Naive thymus-derived CD8-positive, alpha-beta T cell (primary cell): ENCODE data around the gene TSPAN2. TPM values are rescaled to one million over a fixed set of nuclear protein-coding genes. Genes with fewer than 3 reads are reported as not detected.

Experiments
- ATAC-seq, 2 donors: fragments of 150-1000 bp; cut with Tn5 transposase in 1 of 2; sonication (Bioruptor Pico), chemical (Tn5 transposase) in 1 of 2; 1 replicate in 1 of 2; 2 replicates in 1 of 2; pipeline ENCODE4 v1.10.0; 2021; ENCODE audit warnings: mild to moderate bottlenecking in 2 of 2, moderate library complexity in 2 of 2
- POLR2A ChIA-PET: fragments of 350-600 bp; sonication (Branson Sonifier 250); formaldehyde crosslinking; loops from one replicate; lab custom pipeline; 2021; ENCODE audit warnings: antibody characterized with exemption; lab: Charles Lee
- DNase-seq, 10 donors: peaks; one replicate each; pipeline versions ENCODE4 v3.0.0 to v3.0.0-alpha.2; 2020 to 2022
- H3K27ac Mint-ChIP-seq, 10 donors: one replicate each; pipeline ENCODE4 v1.8.0; 2020 to 2022; ENCODE audit warnings: mild to moderate bottlenecking in 10 of 10, mixed read lengths in 10 of 10, moderate library complexity in 4 of 10, inconsistent platforms in 1 of 10
- H3K27me3 Mint-ChIP-seq, 5 donors: one replicate each; pipeline ENCODE4 v1.8.0; 2021 to 2022; ENCODE audit warnings: mixed read lengths in 5 of 5
- H3K36me3 Mint-ChIP-seq, 3 donors: one replicate each; pipeline ENCODE4 v1.8.0; 2020 to 2022; ENCODE audit warnings: mixed read lengths in 3 of 3, mild to moderate bottlenecking in 2 of 3, inconsistent platforms in 1 of 3
- H3K4me1 Mint-ChIP-seq, 4 donors: one replicate each; pipeline ENCODE4 v1.8.0; 2021 to 2022; ENCODE audit warnings: mixed read lengths in 4 of 4
- H3K4me3 Mint-ChIP-seq, 10 donors: one replicate each; pipeline ENCODE4 v1.8.0; 2020 to 2022; ENCODE audit warnings: mild to moderate bottlenecking in 10 of 10, mixed read lengths in 10 of 10, moderate library complexity in 6 of 10, inconsistent platforms in 1 of 10
- H3K9me3 Mint-ChIP-seq, 9 donors: one replicate each; pipeline ENCODE4 v1.8.0; 2020 to 2022; ENCODE audit warnings: mixed read lengths in 9 of 9, mild to moderate bottlenecking in 3 of 9, inconsistent platforms in 1 of 9, moderate library complexity in 1 of 9
- polyA plus RNA-seq, 3 donors: library from polyadenylated mRNA; unstranded; fragments of 300-500 nt; fragmentation: Illumina TruSeq; gene quantifications; one replicate each; pipeline ENCODE4 v1.2.3, GENCODE V29; 2021
- total RNA-seq, 8 experiments: library from RNA in 2 of 8; stranded (reverse) in 2 of 8; gene quantifications; one replicate each; pipeline ENCODE4 v1.2.3 and lab custom pipeline; 2021 to 2026

Gene TSPAN2
- total and polyA plus RNA-seq, 5 experiments from 2014 or later: 0.68 to 16.3 (median 0.92) TPM

GRCh38 chr1:115013792-115014191, 75.5 kb downstream of the TSPAN2 start:
- ATAC-seq (no peak), DNase-seq (no peak)
- Mint-ChIP-seq H3K27me3 (peaks cover 0 to 5% (median 0%) of the 10 kb centered on the region in 5 donors), H3K4me3 (no peak overlapping the region), H3K4me1 (no peaks in the 10 kb centered on the region), H3K36me3 (peaks cover 0 to 6% (median 0%) of the 10 kb centered on the region in 3 donors), H3K27ac (no peak overlapping the region), H3K9me3 (peaks cover 0 to 7% (median 6%) of the 10 kb centered on the region in 9 donors)
- POLR2A ChIA-PET: no interaction called here

- no peak for ATAC-seq
- POLR2A ChIA-PET: no interaction called here
- Mint-ChIP-seq H3K4me3 (no peak overlapping the region), H3K36me3 (no peaks in the 10 kb centered on the region), H3K27me3 (peaks cover 0 to 7% (median 1%) of the 10 kb centered on the region in 5 donors), H3K9me3 (peaks cover 0 to 7% (median 0%) of the 10 kb centered on the region in 9 donors), H3K27ac (no peak overlapping the region), H3K4me1 (no peaks in the 10 kb centered on the region)
- no peak for DNase-seq
Measured at GRCh38 chr1:115012434-115012833, 76.9 kb downstream of the TSPAN2 start.

DNA sequence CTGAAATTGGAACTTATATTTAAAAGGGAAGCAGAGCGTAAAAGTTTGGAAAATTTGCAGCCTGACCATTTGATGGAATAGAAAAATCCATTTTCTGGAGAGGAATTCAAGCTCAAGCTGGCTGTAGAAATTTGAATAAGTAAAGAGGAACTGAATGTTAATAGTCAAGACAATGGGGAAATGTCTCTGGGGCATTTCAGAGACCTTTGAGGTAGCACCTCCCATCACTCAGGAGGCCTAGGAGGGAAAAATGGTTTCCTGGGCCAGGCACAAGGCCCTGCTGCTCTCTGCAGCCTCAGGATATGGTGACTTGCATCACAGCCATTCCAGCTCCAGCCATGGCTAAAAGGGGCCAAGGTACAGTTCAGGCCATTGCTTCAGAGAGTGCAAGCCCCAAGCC, 77.3 kb downstream of the TSPAN2 start:
- Mint-ChIP-seq H3K9me3 (peaks cover 0 to 7% (median 0%) of the 10 kb centered on the region in 9 donors), H3K36me3 (no peaks in the 10 kb centered on the region), H3K4me1 (no peaks in the 10 kb centered on the region), H3K4me3 (no peak overlapping the region), H3K27me3 (peaks cover 0 to 10% (median 1%) of the 10 kb centered on the region in 5 donors), H3K27ac (no peak overlapping the region)
- ATAC-seq (no peak), DNase-seq (no peak)
- POLR2A ChIA-PET: no interaction called here

GRCh38 chr1:115006191-115006590, 83.1 kb downstream of the TSPAN2 start:
- Mint-ChIP-seq H3K27me3 (peaks cover 5 to 21% (median 7%) of the 10 kb centered on the region in 5 donors), H3K4me3 (no peak overlapping the region), H3K36me3 (peaks cover 0 to 4% (median 0%) of the 10 kb centered on the region in 3 donors), H3K4me1 (no peaks in the 10 kb centered on the region), H3K27ac (no peak overlapping the region), H3K9me3 (no peaks in the 10 kb centered on the region)
- POLR2A ChIA-PET: no interaction called here
- DNase-seq (no peak), ATAC-seq (no peak)

Other genes starting within 250 kb of the TSPAN2 start
- gene SYCP1, start 234.6 kb downstream of the TSPAN2 start, total RNA-seq: not detected
- not detected for gene SYCP1, start 234.6 kb downstream of the TSPAN2 start, polyA plus RNA-seq
- not detected for gene TSHB, start 59.7 kb downstream of the TSPAN2 start, total RNA-seq
- not detected for gene TSHB, start 59.7 kb downstream of the TSPAN2 start, polyA plus RNA-seq
- not detected for gene NGF, start 248.7 kb upstream of the TSPAN2 start, total RNA-seq
- not detected for gene NGF, start 248.7 kb upstream of the TSPAN2 start, polyA plus RNA-seq